ENCODE data around the gene GPX3.
A peak's percentile ranks its signal among the peaks of the same experiment; 100 is the strongest.

Gene GPX3

DNA sequence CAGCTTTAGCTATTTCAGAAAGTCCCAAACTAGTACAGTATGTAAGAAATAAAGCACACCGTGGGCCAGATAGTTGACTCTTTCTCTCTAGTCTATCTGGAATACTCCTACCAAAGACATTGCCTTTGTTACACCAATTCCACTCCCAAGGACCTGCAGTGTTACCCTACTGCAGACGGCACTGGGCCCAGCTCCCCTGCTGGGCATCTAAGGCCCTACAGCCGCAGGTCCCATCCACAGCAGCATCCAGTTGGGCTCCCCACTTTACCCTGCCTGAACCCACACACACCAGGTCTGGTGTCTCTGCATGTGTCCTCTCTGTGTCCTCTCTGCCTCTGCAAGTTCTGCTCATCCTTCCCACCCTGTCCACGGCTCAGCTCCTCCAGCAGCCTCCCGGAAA is 37.9 kb downstream of the GPX3 start:
- DNase-seq (ENCODE audit: low spot score): no peak

- DNase-seq (ENCODE audit: low spot score): peak; percentile 57
Measured at GRCh38 chr5:151058891-151059489, 38.6 kb downstream of the GPX3 start.

GRCh38 chr5:151060742-151061141 is 40.4 kb downstream of the GPX3 start:
- no peak for DNase-seq (ENCODE audit: low spot score)

DNA sequence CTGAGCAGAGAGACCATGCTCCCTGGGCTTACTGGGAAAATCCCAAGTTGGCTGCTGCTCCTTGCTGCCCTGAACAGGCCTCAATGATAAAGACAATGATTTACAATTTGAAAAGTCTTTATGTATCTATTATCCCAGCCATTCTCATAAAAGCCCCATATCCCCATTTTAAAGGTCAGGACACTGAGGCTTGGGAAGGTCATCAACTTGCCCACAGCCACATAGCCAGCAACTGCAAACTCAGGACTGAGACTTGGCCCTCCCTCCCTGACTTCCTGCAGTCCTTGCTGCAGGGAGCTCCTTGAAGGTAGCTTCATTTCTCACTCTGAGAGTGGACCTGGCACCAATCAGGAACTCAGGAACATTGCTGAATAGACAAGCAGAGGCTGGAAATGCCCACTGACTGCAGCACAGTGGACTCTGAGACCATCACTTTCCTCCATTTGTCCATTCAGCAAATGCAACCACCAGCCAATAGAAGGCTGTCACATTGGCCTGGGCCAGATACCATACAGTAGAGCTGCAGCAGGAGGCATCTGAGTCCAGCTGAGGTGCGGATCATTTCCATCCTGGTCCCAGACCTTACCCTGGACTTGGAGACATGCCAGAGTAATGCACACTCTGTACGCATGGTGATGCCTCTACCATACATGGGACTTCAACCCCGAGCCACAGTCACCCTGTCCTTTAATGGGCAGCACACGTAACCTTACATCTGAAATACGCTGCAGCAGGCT is 42.2 kb downstream of the GPX3 start:
- DNase-seq (ENCODE audit: low spot score): no peak

DNA sequence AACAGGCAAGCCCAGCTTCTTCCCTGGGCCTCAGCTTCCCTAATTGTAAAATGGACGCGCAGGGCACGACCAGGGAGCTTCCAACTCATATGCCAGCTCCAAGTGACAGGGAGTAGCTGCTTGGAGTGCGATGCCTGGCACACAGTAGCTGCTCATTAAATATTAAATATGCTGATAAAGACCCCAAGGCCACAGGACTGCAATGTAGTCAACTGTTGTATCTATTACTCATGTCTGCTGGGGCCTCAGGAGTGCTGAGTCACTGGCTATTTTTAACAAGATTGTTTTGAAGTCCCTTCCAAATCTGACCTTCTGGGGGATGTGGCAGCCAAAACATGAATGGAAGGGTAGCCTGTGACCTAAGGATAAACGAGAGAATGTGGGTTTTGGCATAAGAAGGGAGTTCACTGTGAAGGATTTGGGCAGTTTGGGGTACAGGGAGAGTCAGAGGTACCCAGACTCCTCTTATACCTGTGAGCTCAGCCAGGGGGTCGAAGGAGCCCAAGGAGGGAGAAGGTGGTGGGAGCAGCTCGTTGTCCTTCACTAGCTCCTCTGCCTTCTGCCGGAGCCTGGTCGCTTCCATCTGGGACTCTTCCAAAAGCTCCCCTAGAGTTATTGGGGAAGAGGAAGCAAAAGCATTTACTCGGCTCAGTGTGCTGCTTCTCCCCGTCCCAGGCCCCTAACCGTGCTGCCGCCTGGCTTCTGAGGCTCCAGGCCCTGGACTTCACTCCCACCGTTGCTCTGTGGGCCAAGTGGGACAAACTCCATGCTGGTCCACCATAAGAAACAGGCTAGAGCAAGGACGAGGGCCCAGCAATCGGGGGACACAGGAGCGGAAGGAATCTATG is 43.0 kb downstream of the GPX3 start:
- no peak for DNase-seq (ENCODE audit: low spot score)

- DNase-seq (ENCODE audit: low spot score): no peak
Measured at GRCh38 chr5:151064916-151065499, 44.6 kb downstream of the GPX3 start.

- no peak for DNase-seq (ENCODE audit: low spot score)
Measured at GRCh38 chr5:151065609-151066008, 45.2 kb downstream of the GPX3 start.

GRCh38 chr5:151066920-151067319 is 46.5 kb downstream of the GPX3 start:
- DNase-seq (ENCODE audit: low spot score): no peak

DNA sequence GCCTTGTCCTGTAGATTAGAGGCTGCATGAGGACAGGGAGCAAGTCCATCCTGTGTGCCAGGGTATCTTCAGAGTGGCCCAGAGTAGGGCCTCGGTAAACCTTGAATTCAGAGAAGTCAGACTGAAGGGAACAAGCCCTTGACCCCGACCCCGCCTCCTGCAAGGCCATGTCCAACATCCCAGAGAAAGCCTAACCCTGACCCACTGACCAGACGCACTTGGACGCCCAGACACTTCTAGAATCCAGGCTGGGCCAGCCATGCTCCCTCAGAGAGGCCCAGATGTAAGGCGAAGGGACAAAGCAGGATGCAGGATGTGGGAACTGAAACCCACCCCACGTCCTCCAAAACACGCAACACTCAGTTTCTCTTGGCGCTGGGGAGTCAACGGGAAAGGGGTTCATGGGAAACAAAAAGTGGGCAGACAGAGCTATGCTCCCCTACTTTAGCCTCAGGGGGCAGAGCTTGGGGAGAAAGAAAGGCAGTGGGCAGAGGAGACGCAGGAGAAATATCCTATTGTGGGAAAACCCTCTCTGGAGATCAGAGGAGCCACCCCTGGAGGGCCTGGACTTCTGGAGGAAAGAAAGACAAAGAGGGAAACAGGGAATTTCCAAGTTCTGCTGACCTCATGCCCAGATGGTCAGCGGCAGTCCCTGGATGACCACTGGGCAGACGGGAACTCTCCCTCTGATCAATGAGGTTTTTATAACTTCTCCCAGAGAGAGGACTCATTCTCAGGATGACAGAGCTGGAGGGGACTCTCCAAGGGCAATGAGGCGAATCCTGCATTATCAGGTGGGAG is 47.4 kb downstream of the GPX3 start:
- no peak for DNase-seq (ENCODE audit: low spot score)

- DNase-seq (ENCODE audit: low spot score): no peak
Measured at GRCh38 chr5:151068433-151069197, 48.2 kb downstream of the GPX3 start.

DNA sequence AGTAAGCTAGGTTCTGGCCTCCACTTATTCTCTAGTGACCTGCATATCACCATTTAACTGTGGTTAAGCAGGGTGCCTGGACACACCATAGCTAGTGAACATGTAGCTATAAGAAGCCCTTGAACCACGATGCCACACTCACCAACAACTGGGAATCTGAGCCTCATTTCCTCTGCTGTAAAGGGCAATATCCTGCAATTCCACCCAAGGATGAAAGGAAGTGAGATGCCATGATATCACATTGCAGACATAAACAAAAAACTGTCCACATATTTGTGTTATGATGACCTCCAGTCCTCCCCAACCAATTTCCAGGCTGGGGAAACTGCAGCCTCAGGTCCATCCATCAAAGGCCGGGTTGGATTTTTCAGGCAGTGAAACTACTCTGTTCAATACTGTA is 50.1 kb downstream of the GPX3 start:
- DNase-seq (ENCODE audit: low spot score): no peak

DNA sequence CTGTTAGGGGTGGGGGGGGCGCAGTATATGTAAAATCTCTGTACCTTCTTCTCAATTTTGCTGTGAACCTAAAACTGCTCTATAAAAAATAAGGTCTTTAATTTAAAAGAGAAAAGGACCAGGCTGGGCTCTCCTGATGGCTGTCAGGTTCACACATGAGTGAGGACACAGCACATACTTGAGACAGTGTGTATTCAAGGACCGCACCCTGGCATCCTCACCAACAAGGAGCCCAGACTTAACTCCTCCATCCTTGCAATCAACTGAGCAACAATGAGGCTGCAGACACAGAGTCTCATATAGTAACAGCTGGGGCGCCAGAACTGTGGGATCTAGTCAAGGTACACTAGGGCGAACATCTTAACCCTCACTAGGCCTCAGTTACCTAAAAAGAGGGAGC is 50.6 kb downstream of the GPX3 start:
- DNase-seq (ENCODE audit: low spot score): no peak

- DNase-seq (ENCODE audit: low spot score): no peak
Measured at GRCh38 chr5:151071848-151072629, 51.6 kb downstream of the GPX3 start.

DNA sequence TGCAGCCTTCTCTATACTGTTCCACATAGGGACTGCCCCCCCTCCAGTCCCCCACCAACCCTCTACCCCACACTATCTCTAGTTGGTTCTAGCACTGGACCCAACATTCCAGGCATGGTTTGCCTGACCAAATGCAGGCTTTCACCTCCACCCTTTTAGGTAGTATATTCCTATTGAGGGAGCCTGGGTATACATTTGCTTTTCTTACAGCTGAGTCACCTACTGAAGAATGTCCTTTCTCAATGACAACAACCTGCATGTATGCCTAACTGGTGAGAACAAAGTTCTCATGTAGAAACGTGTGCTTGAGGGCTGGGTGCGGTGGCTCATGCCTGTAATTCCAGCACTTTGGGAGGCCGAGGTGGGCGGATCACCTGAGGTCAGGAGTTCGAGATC is 52.2 kb downstream of the GPX3 start:
- no peak for DNase-seq (ENCODE audit: low spot score)

- DNase-seq (ENCODE audit: low spot score): no peak
Measured at GRCh38 chr5:151073280-151073679, 52.9 kb downstream of the GPX3 start.

- no peak for DNase-seq (ENCODE audit: low spot score)
Measured at GRCh38 chr5:151074557-151074956, 54.2 kb downstream of the GPX3 start.

- DNase-seq (ENCODE audit: low spot score): no peak
Measured at GRCh38 chr5:151075698-151076331, 55.4 kb downstream of the GPX3 start.

DNA sequence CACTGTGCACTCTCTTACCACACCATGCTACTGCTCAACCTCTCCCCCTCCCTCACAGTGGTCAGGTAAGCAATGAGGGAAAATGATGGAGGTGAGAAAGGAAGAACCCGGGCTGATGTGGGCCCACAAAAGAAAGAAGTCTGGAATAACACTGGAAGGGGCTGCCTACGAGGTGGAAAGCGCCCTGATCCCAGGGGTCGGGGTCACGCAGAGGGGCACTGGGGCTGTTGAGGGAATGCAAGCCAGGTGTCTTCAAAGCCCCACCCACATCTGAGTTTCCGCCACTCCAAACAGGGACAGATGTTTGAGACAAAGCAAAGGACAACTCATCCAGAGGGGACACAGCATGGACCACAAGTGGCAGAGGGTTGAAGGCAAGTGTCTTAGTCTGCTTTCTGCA is 56.2 kb downstream of the GPX3 start:
- no peak for DNase-seq (ENCODE audit: low spot score)

GRCh38 chr5:151077419-151077818 is 57.0 kb downstream of the GPX3 start:
- no peak for DNase-seq (ENCODE audit: low spot score)

DNA sequence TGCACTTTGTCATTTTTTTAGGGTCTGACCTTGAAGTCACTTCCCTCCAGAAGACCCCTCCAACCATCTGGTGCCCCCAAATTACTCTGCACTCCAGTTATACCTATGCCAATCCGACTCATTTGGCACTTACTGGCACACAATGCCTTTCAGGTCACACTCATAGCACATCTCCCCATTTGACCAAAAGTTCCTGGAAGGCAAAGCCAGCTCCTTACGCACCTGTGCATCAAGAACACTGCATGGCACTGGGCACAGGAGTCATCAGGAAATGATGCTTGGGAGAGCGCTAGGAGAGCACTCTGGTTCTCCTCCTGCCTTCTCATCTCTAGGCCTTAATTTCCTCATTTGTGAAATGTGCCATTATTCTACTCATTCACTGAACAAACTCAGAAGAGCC is 57.6 kb downstream of the GPX3 start:
- no peak for DNase-seq (ENCODE audit: low spot score)
